SK-N-SH (cell line): ENCODE measurements around the gene LRMDA. TPM values are rescaled to one million over a fixed set of nuclear protein-coding genes. Genes with fewer than 3 reads are reported as not detected.

Experiments
- CTCF ChIA-PET: fragments of 300-600, 350-600 bp; formaldehyde crosslinking; extraction: SDS; loops from one replicate; lab custom pipeline; 2021; lab: Yijun Ruan, JAX
- POLR2A ChIA-PET: fragments of 350-600 bp; sonication (Branson Sonifier 250); formaldehyde crosslinking; extraction: SDS; loops from one replicate; lab custom pipeline; 2020; ENCODE audit warnings: antibody characterized with exemption, inconsistent platforms; lab: Yijun Ruan, JAX
- DNase-seq: peaks from one replicate; pipeline ENCODE4 v3.0.0; 2012
- H2AFZ ChIP-seq: fragments of 200-600 bp; sonication (generic); 2 replicates; pipeline ENCODE4 v1.8.1; 2016; ENCODE audit warnings: antibody characterized with exemption, mild to moderate bottlenecking, low read depth
- H3F3A ChIP-seq: fragments of 200-600 bp; sonication (generic); replicated peaks from 2 replicates; pipeline ENCODE3; 2016; ENCODE audit warnings: antibody characterized with exemption, mild to moderate bottlenecking; ENCODE audit not compliant: insufficient read depth
- H3K27ac ChIP-seq, 2 experiments: fragments of 200-500 bp in 1 of 2; fragments of 200-600 bp in 1 of 2; sonication (Bioruptor generic) in 1 of 2; sonication (generic), shearing (Covaris generic) in 1 of 2; 2 replicates each; pipeline versions ENCODE4 v1.5.1 to v1.6.1; 2014 to 2016; ENCODE audit warnings: low read depth in 2 of 2, inconsistent platforms in 1 of 2, low read length in 1 of 2, mild to moderate bottlenecking in 1 of 2, mixed read lengths in 1 of 2
- H3K27me3 ChIP-seq: fragments of 200-600 bp; sonication (generic), shearing (Covaris generic); 2 replicates; pipeline ENCODE4 v1.6.1; 2016; ENCODE audit warnings: mixed run types; ENCODE audit not compliant: insufficient read depth
- H3K36me3 ChIP-seq, 2 experiments: fragments of 200-500 bp in 1 of 2; fragments of 200-600 bp in 1 of 2; sonication (Bioruptor generic) in 1 of 2; sonication (generic) in 1 of 2; replicated peaks in 1 of 2; 2 replicates each; pipeline versions ENCODE3 to v1.5.1; 2014 to 2016; ENCODE audit warnings: low read length in 1 of 2, mild to moderate bottlenecking in 1 of 2; ENCODE audit not compliant: insufficient read depth in 2 of 2, control insufficient read depth in 1 of 2
- H3K4me1 ChIP-seq, 2 experiments: fragments of 200-500 bp in 1 of 2; fragments of 200-600 bp in 1 of 2; sonication (Bioruptor generic) in 1 of 2; sonication (generic), shearing (Covaris generic) in 1 of 2; 2 replicates each; pipeline versions ENCODE4 v1.5.1 to v1.6.1; 2014 to 2016; ENCODE audit warnings: low read depth in 1 of 2, low read length in 1 of 2, mixed run types in 1 of 2; ENCODE audit not compliant: insufficient read depth in 2 of 2, control insufficient read depth in 1 of 2
- H3K4me2 ChIP-seq: fragments of 200-600 bp; sonication (generic), shearing (Covaris generic); 2 replicates; pipeline ENCODE4 v1.6.1; 2017; ENCODE audit warnings: mixed run types
- H3K4me3 ChIP-seq, 2 experiments: fragments of 200-500 bp in 1 of 2; fragments of 200-600 bp in 1 of 2; sonication (Bioruptor generic) in 1 of 2; sonication (generic), shearing (Covaris generic) in 1 of 2; 2 replicates each; pipeline versions ENCODE4 v1.5.1 to v1.8.1; 2014 to 2016; ENCODE audit warnings: low read depth in 2 of 2, inconsistent platforms in 1 of 2, low read length in 1 of 2, mild to moderate bottlenecking in 1 of 2, mixed read lengths in 1 of 2, moderate library complexity in 1 of 2
- H3K79me2 ChIP-seq: fragments of 200-600 bp; sonication (generic); 2 replicates; pipeline ENCODE4 v1.8.1; 2017; ENCODE audit warnings: mild to moderate bottlenecking; ENCODE audit not compliant: insufficient read depth
- H3K9ac ChIP-seq: fragments of 200-600 bp; sonication (generic); 2 replicates; pipeline ENCODE4 v1.6.1; 2017; ENCODE audit warnings: mixed run types
- H3K9me2 ChIP-seq: fragments of 200-600 bp; sonication (generic); 2 replicates; pipeline ENCODE4 v1.6.1; 2017; ENCODE audit warnings: mixed run types
- H3K9me3 ChIP-seq: fragments of 200-600 bp; sonication (generic); 2 replicates; pipeline ENCODE4 v1.6.1; 2017; ENCODE audit warnings: mixed run types, mild to moderate bottlenecking, moderate library complexity
- H4K20me1 ChIP-seq: fragments of 200-600 bp; sonication (generic); 2 replicates; pipeline ENCODE4 v1.6.1; 2017; ENCODE audit warnings: mild to moderate bottlenecking, mixed run types; ENCODE audit not compliant: insufficient read depth
- CTCF ChIP-seq: fragments of 200-600 bp; sonication (generic); IDR thresholded peaks from 2 replicates; pipeline ENCODE4 v1.6.1; 2017; ENCODE audit warnings: antibody characterized with exemption, mild to moderate bottlenecking, moderate library complexity
- EP300 ChIP-seq, 2 experiments: IDR thresholded peaks; 2 replicates each; pipeline versions ENCODE4 v1.4.0 to v1.6.1; 2012; ENCODE audit warnings: borderline replicate concordance in 1 of 2, low read depth in 1 of 2, low read length in 1 of 2
- EZH2phosphoT487 ChIP-seq: fragments of 200-600 bp; sonication (generic); IDR thresholded peaks from 2 replicates; pipeline ENCODE4 v1.6.1; 2017; ENCODE audit warnings: low read depth, mixed run types, mild to moderate bottlenecking, antibody characterized with exemption, moderate library complexity, borderline replicate concordance
- FOSL2 ChIP-seq: IDR thresholded peaks from 2 replicates; pipeline ENCODE4 v1.4.0; 2012; ENCODE audit warnings: low read depth, mild to moderate bottlenecking, moderate library complexity, borderline replicate concordance
- FOXJ3 ChIP-seq: sonication (generic); formaldehyde crosslinking; IDR thresholded peaks from 2 replicates; pipeline ENCODE4 v1.5.1; 2020; ENCODE audit warnings: mild to moderate bottlenecking, missing genetic modification reagents
- MEF2A ChIP-seq: IDR thresholded peaks from 2 replicates; pipeline ENCODE4 v1.4.0; 2012; ENCODE audit warnings: low read depth, borderline replicate concordance
- NFIC ChIP-seq: IDR thresholded peaks from 2 replicates; pipeline ENCODE4 v1.4.0; 2012; ENCODE audit warnings: borderline replicate concordance
- POLR2AphosphoS5 ChIP-seq: IDR thresholded peaks from 2 replicates; pipeline ENCODE4 v1.6.1; 2012; ENCODE audit warnings: low read depth, low read length
- RAD21 ChIP-seq: IDR thresholded peaks from 2 replicates; pipeline ENCODE4 v1.6.1; 2012; ENCODE audit warnings: mild to moderate bottlenecking, low read length
- RCOR1 ChIP-seq: fragments of 150-350 bp; IDR thresholded peaks from 2 replicates; pipeline ENCODE4 v1.6.1; 2017; ENCODE audit warnings: antibody characterized with exemption, low read length
- RXRA ChIP-seq: IDR thresholded peaks from 2 replicates; pipeline ENCODE4 v1.4.0; 2012; ENCODE audit warnings: low read depth, mild to moderate bottlenecking, borderline replicate concordance
- SIN3A ChIP-seq: IDR thresholded peaks from 2 replicates; pipeline ENCODE4 v1.6.1; 2012; ENCODE audit warnings: low read depth, mild to moderate bottlenecking, low read length, moderate library complexity, borderline replicate concordance
- SMC3 ChIP-seq: IDR thresholded peaks from 2 replicates; pipeline ENCODE4 v1.6.1; 2012; ENCODE audit warnings: low read depth, low read length, improper control_type of control experiment
- TAF1 ChIP-seq: IDR thresholded peaks from 2 replicates; pipeline ENCODE4 v1.6.1; 2012; ENCODE audit warnings: low read depth, mild to moderate bottlenecking, low read length, moderate library complexity, borderline replicate concordance
- WGBS: methylation state at CpG from one replicate; pipeline ENCODE4 v1.1.6; 2017; ENCODE audit warnings: low lambda C conversion rate; 5-methylcytosine and 5-hydroxymethylcytosine counted together
- polyA plus RNA-seq, 3 experiments: library from polyadenylated mRNA; depleted of rRNA; stranded (reverse); fragments of >200 nt; gene quantifications; 2 replicates each; pipeline ENCODE4 v1.2.3, GENCODE V29; 2012
- TF ChIP-seq, protein P1 (sequence below): IDR thresholded peaks from 2 replicates; pipeline ENCODE4; 2012
- TF ChIP-seq, protein P2 (sequence below): fragments of 150-350 bp; IDR thresholded peaks from 2 replicates; pipeline ENCODE4 v1.6.1; 2017; ENCODE audit warnings: antibody characterized with exemption, low read length, low read depth, borderline replicate concordance

Gene LRMDA
- polyA plus RNA-seq, 1 of the 3 experiments (the other 2 are of a cell fraction) = 0.95 TPM

GRCh38 chr10:75403144-75403938, 28.1 kb upstream of the LRMDA start:
- TF ChIP-seq FOXJ3 = no peak
- no peak for TF ChIP-seq CTCF
- peak; percentile 7; the same call in 1 of the 2 replicates for TF ChIP-seq TAF1
- TF ChIP-seq SIN3A = peak; percentile 16; the same call in 1 of the 2 replicates
- TF ChIP-seq, protein P1, sequence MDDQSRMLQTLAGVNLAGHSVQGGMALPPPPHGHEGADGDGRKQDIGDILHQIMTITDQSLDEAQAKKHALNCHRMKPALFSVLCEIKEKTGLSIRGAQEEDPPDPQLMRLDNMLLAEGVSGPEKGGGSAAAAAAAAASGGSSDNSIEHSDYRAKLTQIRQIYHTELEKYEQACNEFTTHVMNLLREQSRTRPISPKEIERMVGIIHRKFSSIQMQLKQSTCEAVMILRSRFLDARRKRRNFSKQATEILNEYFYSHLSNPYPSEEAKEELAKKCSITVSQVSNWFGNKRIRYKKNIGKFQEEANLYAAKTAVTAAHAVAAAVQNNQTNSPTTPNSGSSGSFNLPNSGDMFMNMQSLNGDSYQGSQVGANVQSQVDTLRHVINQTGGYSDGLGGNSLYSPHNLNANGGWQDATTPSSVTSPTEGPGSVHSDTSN = peak; percentile 54
- no peak for TF ChIP-seq EZH2phosphoT487
- no peak for TF ChIP-seq SMC3
- TF ChIP-seq, protein P2, sequence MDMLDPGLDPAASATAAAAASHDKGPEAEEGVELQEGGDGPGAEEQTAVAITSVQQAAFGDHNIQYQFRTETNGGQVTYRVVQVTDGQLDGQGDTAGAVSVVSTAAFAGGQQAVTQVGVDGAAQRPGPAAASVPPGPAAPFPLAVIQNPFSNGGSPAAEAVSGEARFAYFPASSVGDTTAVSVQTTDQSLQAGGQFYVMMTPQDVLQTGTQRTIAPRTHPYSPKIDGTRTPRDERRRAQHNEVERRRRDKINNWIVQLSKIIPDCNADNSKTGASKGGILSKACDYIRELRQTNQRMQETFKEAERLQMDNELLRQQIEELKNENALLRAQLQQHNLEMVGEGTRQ = no peak
- TF ChIP-seq NFIC = no peak
- TF ChIP-seq RXRA = no peak
- no peak for TF ChIP-seq RCOR1
- 0 out of 2 replicates have a peak, but pooled peaks have one; percentile 12 for TF ChIP-seq POLR2AphosphoS5
- TF ChIP-seq FOSL2 = no peak
- TF ChIP-seq MEF2A = no peak
- TF ChIP-seq RAD21 = 0 out of 2 replicates have a peak, but pooled peaks have one; percentile 6
- TF ChIP-seq EP300 (IDR thresholded peaks at IDR 0.05; ENCODE audit: borderline replicate concordance in 1 of 2, low read depth in 1 of 2, low read length in 1 of 2) = no peak
- Histone ChIP-seq H3K9ac (peak overlapping the region; percentile 88), H3K27me3 (no peaks in the 10 kb centered on the region), H3K36me3 (peaks cover 6 to 20% of the 10 kb centered on the region in 2 experiments), H3K4me3 (peak overlapping the region; percentile 82 to 96), H3K9me3 (no peaks in the 10 kb centered on the region), H3K4me1 (peaks cover 0 to 20% of the 10 kb centered on the region in 2 experiments; a peak in 1 of 4 replicates), H3K27ac (peak overlapping the region; percentile 93 to 98; a peak in 3 of 4 replicates), H3K9me2 (no peaks in the 10 kb centered on the region), H4K20me1 (peaks cover 21% of the 10 kb centered on the region), H3F3A (peaks cover 12% of the 10 kb centered on the region), H3K4me2 (peak overlapping the region; percentile 93), H3K79me2 (peaks cover 47% of the 10 kb centered on the region), H2AFZ (peak overlapping the region; percentile 87)
- DNase-seq = peak; percentile 71
- WGBS = 2% methylated on average over 32 of the region's 56 CpGs
- CTCF ChIA-PET = interaction anchor here (1.4 to 1.9 kb wide), 4 partner anchors 29 to 900 kb away, joined by 3 to 6 read pairs (median 3); partner anchors contain the start of gene LRMDA
- POLR2A ChIA-PET = interaction anchor here (1.1 kb wide), 1 partner anchor 1687 kb away, joined by 3 read pairs; no protein-coding TSS in a partner anchor
